NCI-H2171 treated with DMSO at 0.1 percent for 48 hours (cell line): ENCODE data around the gene ETFB.

Experiments used
- DNase-seq: peaks from one replicate; lab custom pipeline; 2025; lab: John Stamatoyannopoulos, UW

The ETFB gene

GRCh38 chr19:51351266-51351990 lies 14.8 kb downstream of the ETFB start:
- no peak for DNase-seq

- no peak for DNase-seq
Measured at GRCh38 chr19:51347209-51347928, 18.8 kb downstream of the ETFB start.

- no peak for DNase-seq
Measured at GRCh38 chr19:51346742-51347141, 19.4 kb downstream of the ETFB start.

GRCh38 chr19:51345076-51345620 lies 21.0 kb downstream of the ETFB start:
- DNase-seq, result no peak

- DNase-seq, result no peak
Measured at GRCh38 chr19:51342631-51343569, 23.3 kb downstream of the ETFB start.

- DNase-seq, result no peak
Measured at GRCh38 chr19:51341976-51342580, 24.1 kb downstream of the ETFB start, which contains the start of gene VSIG10L. VSIG10L (minus strand) TSS chr19:51342139; CDS start chr19:51342124, 15 bp downstream.

- DNase-seq, result no peak
Measured at GRCh38 chr19:51341066-51341465, 25.1 kb downstream of the ETFB start.

GRCh38 chr19:51339687-51340656 lies 26.2 kb downstream of the ETFB start:
- DNase-seq, result peak; percentile 67

GRCh38 chr19:51339313-51339686 lies 26.9 kb downstream of the ETFB start:
- DNase-seq, result no peak

- DNase-seq, result peak; percentile 70
Measured at GRCh38 chr19:51338563-51339312, 27.4 kb downstream of the ETFB start.

GRCh38 chr19:51337861-51338562 lies 28.2 kb downstream of the ETFB start:
- DNase-seq, result no peak

GRCh38 chr19:51337141-51337860 lies 28.9 kb downstream of the ETFB start:
- DNase-seq, result no peak

GRCh38 chr19:51333836-51334460 lies 32.2 kb downstream of the ETFB start:
- DNase-seq, result no peak

GRCh38 chr19:51331716-51332115 lies 34.5 kb downstream of the ETFB start:
- no peak for DNase-seq

- no peak for DNase-seq
Measured at GRCh38 chr19:51331193-51331592, 35.0 kb downstream of the ETFB start.

GRCh38 chr19:51330366-51330765 lies 35.8 kb downstream of the ETFB start:
- no peak for DNase-seq

- DNase-seq, result no peak
Measured at GRCh38 chr19:51329411-51329810, 36.8 kb downstream of the ETFB start.
